HCT116 (cell line): ENCODE results near the gene PSMA8. TPM values are rescaled to one million over a fixed set of nuclear protein-coding genes. Genes with fewer than 3 reads are reported as not detected.
"Not testable (repeated sequence)": the region's sequence is repeated elsewhere in the genome, so short reads cannot be mapped to it uniquely, and the experiment has no call there.

Source experiments
- ATAC-seq: fragments of 200-7000 bp; cut with Tn5 transposase; 2 replicates; pipeline ENCODE4 v1.9.1; 2020; ENCODE audit warnings: mild to moderate bottlenecking, moderate library complexity
- BruUV-seq: library from RNA; stranded (reverse); fragments of 400-500 nt; replicated peaks from 2 replicates; lab custom pipeline; 2021; lab: Mats Ljungman, UMichigan
- CTCF ChIA-PET: fragments of 300-600 bp; sonication (Branson Sonifier 250); formaldehyde crosslinking; loops from one replicate; lab custom pipeline; 2021; ENCODE audit warnings: antibody characterized with exemption; lab: Charles Lee
- POLR2A ChIA-PET: fragments of 300-600, 350-600 bp; sonication (Branson Sonifier 250); formaldehyde crosslinking; loops from one replicate; lab custom pipeline; 2021; ENCODE audit warnings: antibody characterized with exemption; lab: Charles Lee
- RAD21 ChIA-PET, 2 experiments: fragments of 300-600 bp; sonication (Branson Sonifier 250); formaldehyde crosslinking; loops; one replicate each; lab custom pipeline; 2023; ENCODE audit warnings: low total read pairs in 2 of 2; ENCODE audit not compliant: uncharacterized antibody in 2 of 2, unreplicated experiment in 2 of 2, low non-redundant PET in 1 of 2; lab: Charles Lee
- DNase-seq: peaks from one replicate; pipeline ENCODE4 v3.0.0-alpha.2; 2010; ENCODE audit warnings: low read depth, low spot score
- H2AFZ ChIP-seq: fragments of 200-600 bp; shearing (Covaris generic), sonication (generic); 2 replicates; pipeline ENCODE4 v1.6.1; 2017; ENCODE audit warnings: low read depth, mixed run types, mixed read lengths, antibody characterized with exemption, low read length; ENCODE audit not compliant: poor library complexity, severe bottlenecking
- H3K27ac ChIP-seq: 2 replicates; pipeline ENCODE4 v1.5.1; 2012; ENCODE audit warnings: low read depth, low read length
- H3K27me3 ChIP-seq: fragments of 200-600 bp; sonication (generic); 2 replicates; pipeline ENCODE4 v1.6.1; 2016; ENCODE audit warnings: mixed run types, low read length, mixed read lengths; ENCODE audit not compliant: insufficient read depth
- H3K36me3 ChIP-seq, 2 experiments: fragments of 200-500 bp in 1 of 2; fragments of 200-600 bp in 1 of 2; sonication (Bioruptor generic) in 1 of 2; sonication (generic) in 1 of 2; 2 replicates each; pipeline versions ENCODE4 v1.5.1 to v1.6.1; 2014 to 2016; ENCODE audit warnings: low read length in 2 of 2, inconsistent platforms in 1 of 2, mixed read lengths in 1 of 2, mixed run types in 1 of 2; ENCODE audit not compliant: insufficient read depth in 2 of 2, control insufficient read depth in 1 of 2
- H3K4me1 ChIP-seq, 2 experiments: fragments of 200-600 bp in 1 of 2; sonication (generic) in 1 of 2; 2 replicates each; pipeline versions ENCODE4 v1.5.1 to v1.6.1; 2012 to 2017; ENCODE audit warnings: low read length in 2 of 2, inconsistent platforms in 1 of 2, mild to moderate bottlenecking in 1 of 2, mixed read lengths in 1 of 2, mixed run types in 1 of 2, moderate library complexity in 1 of 2; ENCODE audit not compliant: insufficient read depth in 2 of 2, control insufficient read depth in 1 of 2
- H3K4me2 ChIP-seq: fragments of 200-600 bp; sonication (generic); 2 replicates; pipeline ENCODE4 v1.6.1; 2017; ENCODE audit warnings: mixed run types, low read length, mixed read lengths
- H3K4me3 ChIP-seq, 2 experiments: fragments of 200-600 bp in 1 of 2; sonication (generic) in 1 of 2; replicated peaks in 1 of 2; 2 replicates each; pipeline ENCODE4 v1.5.1; 2011 to 2016; ENCODE audit warnings: low read length in 2 of 2, control low read depth in 1 of 2, low read depth in 1 of 2, mild to moderate bottlenecking in 1 of 2, mixed read lengths in 1 of 2, mixed run types in 1 of 2
- H3K79me2 ChIP-seq: fragments of 200-600 bp; sonication (generic); 2 replicates; pipeline ENCODE4 v1.6.1; 2017; ENCODE audit warnings: mild to moderate bottlenecking, mixed run types, low read length, moderate library complexity, mixed read lengths; ENCODE audit not compliant: insufficient read depth
- H3K9ac ChIP-seq: fragments of 200-600 bp; sonication (generic); 2 replicates; pipeline ENCODE4 v1.6.1; 2016; ENCODE audit warnings: low read length, mixed read lengths
- H3K9me2 ChIP-seq: fragments of 200-600 bp; sonication (generic), shearing (Covaris generic); 2 replicates; pipeline ENCODE4 v1.6.1; 2017; ENCODE audit warnings: mixed run types, mild to moderate bottlenecking, moderate library complexity; ENCODE audit not compliant: insufficient read depth
- H3K9me3 ChIP-seq, 2 experiments: fragments of 200-500 bp in 1 of 2; fragments of 200-600 bp in 1 of 2; sonication (Bioruptor generic) in 1 of 2; sonication (generic) in 1 of 2; 2 replicates each; pipeline ENCODE4 v1.6.1; 2014 to 2017; ENCODE audit warnings: low read length in 2 of 2, mixed read lengths in 2 of 2, inconsistent platforms in 1 of 2, low read depth in 1 of 2, mild to moderate bottlenecking in 1 of 2, mixed run types in 1 of 2, moderate library complexity in 1 of 2; ENCODE audit not compliant: control insufficient read depth in 1 of 2, insufficient read depth in 1 of 2
- H4K20me1 ChIP-seq: fragments of 200-600 bp; sonication (generic), shearing (Covaris generic); 2 replicates; pipeline ENCODE4 v1.6.1; 2017; ENCODE audit warnings: mixed run types, mild to moderate bottlenecking, moderate library complexity; ENCODE audit not compliant: insufficient read depth
- ATF3 ChIP-seq: IDR thresholded peaks from 2 replicates; pipeline ENCODE4 v1.6.1; 2012
- EGR1 ChIP-seq: IDR thresholded peaks from 2 replicates; pipeline ENCODE4 v1.6.1; 2012; ENCODE audit warnings: low read depth
- ELF1 ChIP-seq: IDR thresholded peaks from 2 replicates; pipeline ENCODE4 v1.6.1; 2012; ENCODE audit warnings: low read depth, borderline replicate concordance
- EZH2phosphoT487 ChIP-seq: fragments of 200-600 bp; IDR thresholded peaks from 2 replicates; pipeline ENCODE4 v1.6.1; 2018; ENCODE audit warnings: antibody characterized with exemption, borderline replicate concordance
- FOSL1 ChIP-seq: IDR thresholded peaks from 2 replicates; pipeline ENCODE4 v1.6.1; 2012; ENCODE audit warnings: low read depth
- JUND ChIP-seq: IDR thresholded peaks from 2 replicates; pipeline ENCODE4 v1.6.1; 2012
- POLR2AphosphoS5 ChIP-seq: IDR thresholded peaks from 2 replicates; pipeline ENCODE4 v1.6.1; 2011; ENCODE audit warnings: mild to moderate bottlenecking, low read depth, low read length, moderate library complexity
- REST ChIP-seq: IDR thresholded peaks from 2 replicates; pipeline ENCODE4 v1.6.1; 2012; ENCODE audit warnings: low read depth
- SIN3A ChIP-seq: IDR thresholded peaks from 2 replicates; pipeline ENCODE4 v1.6.1; 2012; ENCODE audit warnings: low read depth
- SP1 ChIP-seq: IDR thresholded peaks from 2 replicates; pipeline ENCODE4 v1.6.1; 2012; ENCODE audit warnings: low read depth
- SRF ChIP-seq: IDR thresholded peaks from 2 replicates; pipeline ENCODE4 v1.6.1; 2012; ENCODE audit warnings: low read depth
- TCF7L2 ChIP-seq: IDR thresholded peaks from 2 replicates; pipeline ENCODE4 v1.7.0; 2011; ENCODE audit warnings: borderline replicate concordance, inconsistent platforms; ENCODE audit not compliant: insufficient read depth, insufficient read length; ENCODE audit errors: extremely low read depth
- YY1 ChIP-seq: IDR thresholded peaks from 2 replicates; pipeline ENCODE4 v1.6.1; 2011; ENCODE audit warnings: low read length, low read depth, moderate library complexity, mild to moderate bottlenecking; ENCODE audit not compliant: insufficient replicate concordance; ENCODE audit errors: extremely low read depth
- ZFX ChIP-seq: fragments of 450-650 bp; IDR thresholded peaks from 2 replicates; pipeline ENCODE4 v1.6.1; 2017
- intact Hi-C: fragments of 100-400 bp; cut with micrococcal nuclease; formaldehyde crosslinking; loops from 2 replicates; pipeline ENCODE4 v1.10.0; 2022
- total RNA-seq: library from RNA; stranded (reverse); gene quantifications from one replicate; pipeline ENCODE4 v1.2.1, GENCODE V29; 2021; ENCODE audit not compliant: unreplicated experiment
- TF ChIP-seq, protein P1 (sequence below): IDR thresholded peaks from 2 replicates; pipeline ENCODE4 v1.6.1; 2011; ENCODE audit warnings: mild to moderate bottlenecking, low read length, moderate library complexity; ENCODE audit not compliant: insufficient replicate concordance; ENCODE audit errors: extremely low read depth

Gene PSMA8
- total RNA-seq, 1 experiment from 2014 or later, result not detected

GRCh38 chr18:26121476-26121875 lies 12.2 kb upstream of the PSMA8 start (continued):
- TF ChIP-seq EGR1, result no peak
- no peak for TF ChIP-seq ZFX
- TF ChIP-seq TCF7L2, result no peak
- no peak for TF ChIP-seq YY1
- no peak for TF ChIP-seq ELF1

GRCh38 chr18:26121994-26122393 lies 11.7 kb upstream of the PSMA8 start:
- H3K9me2 ChIP-seq, RAD21 ChIA-PET, H3K36me3 ChIP-seq, ATAC-seq, BruUV-seq, H3K27ac ChIP-seq, CTCF ChIA-PET, H3K79me2 ChIP-seq, H2AFZ ChIP-seq, H3K4me2 ChIP-seq, H3K4me1 ChIP-seq, intact Hi-C loops, H4K20me1 ChIP-seq, H3K27me3 ChIP-seq, H3K9ac ChIP-seq, DNase-seq, POLR2A ChIA-PET, H3K4me3 ChIP-seq, H3K9me3 ChIP-seq: not testable (repeated sequence)

GRCh38 chr18:26127786-26128185 lies 5.9 kb upstream of the PSMA8 start:
- Histone ChIP-seq H3K9ac (no peak overlapping the region), H2AFZ (no peak overlapping the region), H3K4me3 (no peak overlapping the region), H3K36me3 (no peaks in the 10 kb centered on the region), H3K4me1 (no peaks in the 10 kb centered on the region), H3K79me2 (no peaks in the 10 kb centered on the region), H3K27me3 (no peaks in the 10 kb centered on the region), H3K27ac (no peak overlapping the region), H3K9me3 (no peaks in the 10 kb centered on the region), H4K20me1 (no peaks in the 10 kb centered on the region), H3K9me2 (no peaks in the 10 kb centered on the region), H3K4me2 (no peak overlapping the region)
- ChIA-PET RAD21 (no interaction called here), CTCF (no interaction called here), POLR2A (no interaction called here)
- intact Hi-C loops, result no loop called here
- ATAC-seq (peak; percentile 36; the same call in 1 of the 2 replicates), DNase-seq (no peak)
- no TSS peak for BruUV-seq
- TF ChIP-seq JUND (no peak), TCF7L2 (no peak), REST (no peak), SP1 (no peak), ATF3 (no peak), EZH2phosphoT487 (no peak), POLR2AphosphoS5 (no peak), FOSL1 (no peak), SIN3A (no peak), SRF (no peak)
- TF ChIP-seq, protein P1, sequence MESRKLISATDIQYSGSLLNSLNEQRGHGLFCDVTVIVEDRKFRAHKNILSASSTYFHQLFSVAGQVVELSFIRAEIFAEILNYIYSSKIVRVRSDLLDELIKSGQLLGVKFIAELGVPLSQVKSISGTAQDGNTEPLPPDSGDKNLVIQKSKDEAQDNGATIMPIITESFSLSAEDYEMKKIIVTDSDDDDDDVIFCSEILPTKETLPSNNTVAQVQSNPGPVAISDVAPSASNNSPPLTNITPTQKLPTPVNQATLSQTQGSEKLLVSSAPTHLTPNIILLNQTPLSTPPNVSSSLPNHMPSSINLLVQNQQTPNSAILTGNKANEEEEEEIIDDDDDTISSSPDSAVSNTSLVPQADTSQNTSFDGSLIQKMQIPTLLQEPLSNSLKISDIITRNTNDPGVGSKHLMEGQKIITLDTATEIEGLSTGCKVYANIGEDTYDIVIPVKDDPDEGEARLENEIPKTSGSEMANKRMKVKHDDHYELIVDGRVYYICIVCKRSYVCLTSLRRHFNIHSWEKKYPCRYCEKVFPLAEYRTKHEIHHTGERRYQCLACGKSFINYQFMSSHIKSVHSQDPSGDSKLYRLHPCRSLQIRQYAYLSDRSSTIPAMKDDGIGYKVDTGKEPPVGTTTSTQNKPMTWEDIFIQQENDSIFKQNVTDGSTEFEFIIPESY, result no peak
